Neural crest cell (in vitro differentiated cells): ENCODE results near the gene IMPDH1. TPM values are rescaled to one million over a fixed set of nuclear protein-coding genes. Genes with fewer than 3 reads are reported as not detected.
A peak's percentile ranks its signal among the peaks of the same experiment; 100 is the strongest.

ENCODE experiments used
- DNase-seq: peaks from one replicate; pipeline ENCODE4 v3.0.0; 2021; ENCODE audit warnings: low read depth, mixed read lengths, low spot score
- H3K27ac Mint-ChIP-seq: one replicate; pipeline ENCODE4 v1.8.0; 2021; ENCODE audit warnings: mild to moderate bottlenecking, mixed read lengths; ENCODE audit not compliant: unreplicated experiment
- H3K27me3 Mint-ChIP-seq: 2 replicates; pipeline ENCODE4 v1.8.0; 2021; ENCODE audit warnings: low read depth, mild to moderate bottlenecking, mixed read lengths
- H3K36me3 Mint-ChIP-seq: 2 replicates; pipeline ENCODE4 v1.8.0; 2021; ENCODE audit warnings: low read depth, mild to moderate bottlenecking, mixed read lengths
- H3K4me1 Mint-ChIP-seq: 2 replicates; pipeline ENCODE4 v1.8.0; 2021; ENCODE audit warnings: mixed read lengths
- H3K4me3 Mint-ChIP-seq: one replicate; pipeline ENCODE4 v1.8.0; 2021; ENCODE audit warnings: mild to moderate bottlenecking, mixed read lengths
- H3K9me3 Mint-ChIP-seq: 2 replicates; pipeline ENCODE4 v1.8.0; 2021; ENCODE audit warnings: mixed read lengths
- total RNA-seq: library from RNA; stranded (reverse); gene quantifications from 2 replicates; pipeline ENCODE4 v1.2.1, GENCODE V29; 2021
- TF ChIP-seq, protein P1 (sequence below): fragments of 200-600 bp; sonication (generic); conservative IDR thresholded peaks from 2 replicates; pipeline ENCODE4 v1.5.0; 2021; ENCODE audit warnings: antibody characterized with exemption, mild to moderate bottlenecking

IMPDH1 gene
- total RNA-seq, 1 donor from 2014 or later, result 56.7 TPM

DNA sequence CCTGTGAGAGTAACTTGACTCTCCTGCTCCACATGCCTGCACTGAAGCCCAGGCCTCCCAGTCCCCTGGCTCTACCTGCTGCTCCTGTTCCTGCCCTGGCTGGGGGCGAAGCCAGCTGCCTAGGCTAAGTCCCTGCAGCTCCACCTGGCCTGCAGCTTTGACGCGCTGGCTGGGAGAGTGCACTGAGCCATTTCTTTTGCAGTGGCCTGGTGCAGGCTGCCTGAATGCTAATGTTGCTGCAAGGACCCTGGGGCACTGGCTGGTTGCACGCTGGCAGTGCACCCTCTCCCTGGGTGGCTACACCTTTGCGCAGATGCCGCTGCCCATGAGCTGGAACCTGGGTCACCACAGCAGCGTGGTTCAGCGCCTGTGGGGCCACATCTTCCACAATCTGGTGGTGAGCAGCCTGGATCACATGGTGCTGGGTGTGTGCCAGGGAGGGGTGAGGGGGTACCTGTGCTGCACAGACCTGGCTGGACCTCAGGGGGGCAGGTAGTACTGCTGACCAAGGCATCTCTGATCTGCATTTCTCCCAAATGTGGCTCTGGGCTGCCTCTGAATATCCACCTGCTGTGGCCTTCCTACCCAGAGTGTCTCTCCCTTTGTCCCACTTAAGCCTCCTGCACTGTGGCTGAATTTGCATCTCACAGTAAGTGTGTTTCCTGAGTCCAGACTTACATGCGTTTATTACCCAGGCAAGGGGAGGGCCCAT is 20.0 kb downstream of the IMPDH1 start:
- Mint-ChIP-seq H3K27me3 (no peaks in the 10 kb centered on the region), H3K4me1 (peaks cover 22% of the 10 kb centered on the region), H3K27ac (no peak overlapping the region), H3K4me3 (no peak overlapping the region), H3K36me3 (no peaks in the 10 kb centered on the region), H3K9me3 (no peaks in the 10 kb centered on the region)
- no peak for DNase-seq
- TF ChIP-seq, protein P1, sequence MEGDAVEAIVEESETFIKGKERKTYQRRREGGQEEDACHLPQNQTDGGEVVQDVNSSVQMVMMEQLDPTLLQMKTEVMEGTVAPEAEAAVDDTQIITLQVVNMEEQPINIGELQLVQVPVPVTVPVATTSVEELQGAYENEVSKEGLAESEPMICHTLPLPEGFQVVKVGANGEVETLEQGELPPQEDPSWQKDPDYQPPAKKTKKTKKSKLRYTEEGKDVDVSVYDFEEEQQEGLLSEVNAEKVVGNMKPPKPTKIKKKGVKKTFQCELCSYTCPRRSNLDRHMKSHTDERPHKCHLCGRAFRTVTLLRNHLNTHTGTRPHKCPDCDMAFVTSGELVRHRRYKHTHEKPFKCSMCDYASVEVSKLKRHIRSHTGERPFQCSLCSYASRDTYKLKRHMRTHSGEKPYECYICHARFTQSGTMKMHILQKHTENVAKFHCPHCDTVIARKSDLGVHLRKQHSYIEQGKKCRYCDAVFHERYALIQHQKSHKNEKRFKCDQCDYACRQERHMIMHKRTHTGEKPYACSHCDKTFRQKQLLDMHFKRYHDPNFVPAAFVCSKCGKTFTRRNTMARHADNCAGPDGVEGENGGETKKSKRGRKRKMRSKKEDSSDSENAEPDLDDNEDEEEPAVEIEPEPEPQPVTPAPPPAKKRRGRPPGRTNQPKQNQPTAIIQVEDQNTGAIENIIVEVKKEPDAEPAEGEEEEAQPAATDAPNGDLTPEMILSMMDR, result no peak

DNA sequence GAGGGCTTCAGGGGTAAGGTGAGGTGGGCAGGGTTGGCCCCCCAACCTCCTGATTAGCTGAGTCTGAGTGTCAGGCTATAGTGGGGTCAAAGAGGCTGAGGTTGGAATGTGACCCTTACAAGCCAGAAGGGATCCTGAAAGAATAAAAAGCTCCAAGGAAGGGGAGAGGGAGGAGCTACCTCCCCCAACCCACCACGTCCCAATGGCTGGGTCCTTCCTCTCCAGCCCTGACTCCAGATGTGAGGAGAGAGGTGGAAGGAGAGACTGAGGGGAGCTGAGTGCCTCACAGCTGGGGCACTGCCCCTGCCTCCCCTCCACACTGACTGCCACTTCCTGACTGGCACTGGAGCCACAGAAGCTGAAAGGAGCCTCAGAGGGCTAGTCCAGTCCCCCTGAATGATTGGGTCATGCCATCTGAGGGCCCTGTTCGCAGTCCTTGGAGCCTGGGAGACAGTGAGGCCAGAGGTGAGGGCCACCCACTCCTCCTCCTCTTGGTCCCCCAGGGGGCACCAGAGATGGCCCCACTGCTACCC is 20.6 kb downstream of the IMPDH1 start:
- H3K4me1 Mint-ChIP-seq, result peaks cover 22% of the 10 kb centered on the region
- peak overlapping the region; percentile 27 for H3K27ac Mint-ChIP-seq
- no peak overlapping the region for H3K4me3 Mint-ChIP-seq
- TF ChIP-seq, protein P1, result no peak
- no peaks in the 10 kb centered on the region for H3K9me3 Mint-ChIP-seq
- DNase-seq, result no peak
- no peaks in the 10 kb centered on the region for H3K27me3 Mint-ChIP-seq
- H3K36me3 Mint-ChIP-seq, result no peaks in the 10 kb centered on the region

GRCh38 chr7:128388145-128388485 is 21.7 kb downstream of the IMPDH1 start:
- H3K4me1 Mint-ChIP-seq, result peaks cover 30% of the 10 kb centered on the region
- DNase-seq, result no peak
- H3K27ac Mint-ChIP-seq, result no peak overlapping the region
- TF ChIP-seq, protein P1, result no peak
- H3K36me3 Mint-ChIP-seq, result no peaks in the 10 kb centered on the region
- no peaks in the 10 kb centered on the region for H3K9me3 Mint-ChIP-seq
- H3K27me3 Mint-ChIP-seq, result no peaks in the 10 kb centered on the region
- no peak overlapping the region for H3K4me3 Mint-ChIP-seq

GRCh38 chr7:128387216-128388144 is 22.3 kb downstream of the IMPDH1 start:
- peak; percentile 94 for DNase-seq
- no peaks in the 10 kb centered on the region for H3K36me3 Mint-ChIP-seq
- no peaks in the 10 kb centered on the region for H3K27me3 Mint-ChIP-seq
- H3K4me1 Mint-ChIP-seq, result peaks cover 30% of the 10 kb centered on the region
- no peaks in the 10 kb centered on the region for H3K9me3 Mint-ChIP-seq
- TF ChIP-seq, protein P1, result peak; percentile 87
- H3K4me3 Mint-ChIP-seq, result no peak overlapping the region
- no peak overlapping the region for H3K27ac Mint-ChIP-seq

GRCh38 chr7:128385988-128386925 is 23.5 kb downstream of the IMPDH1 start:
- no peaks in the 10 kb centered on the region for H3K9me3 Mint-ChIP-seq
- TF ChIP-seq, protein P1, result no peak
- no peaks in the 10 kb centered on the region for H3K36me3 Mint-ChIP-seq
- H3K27ac Mint-ChIP-seq, result no peak overlapping the region
- no peak overlapping the region for H3K4me3 Mint-ChIP-seq
- H3K4me1 Mint-ChIP-seq, result peaks cover 32% of the 10 kb centered on the region
- DNase-seq, result no peak
- H3K27me3 Mint-ChIP-seq, result no peaks in the 10 kb centered on the region
